NCI-H1436 (cell line): ENCODE measurements around the gene ROBO4.

Experiments
- DNase-seq: peaks from one replicate; lab custom pipeline; 2025; lab: John Stamatoyannopoulos, UW

The ROBO4 gene

DNA sequence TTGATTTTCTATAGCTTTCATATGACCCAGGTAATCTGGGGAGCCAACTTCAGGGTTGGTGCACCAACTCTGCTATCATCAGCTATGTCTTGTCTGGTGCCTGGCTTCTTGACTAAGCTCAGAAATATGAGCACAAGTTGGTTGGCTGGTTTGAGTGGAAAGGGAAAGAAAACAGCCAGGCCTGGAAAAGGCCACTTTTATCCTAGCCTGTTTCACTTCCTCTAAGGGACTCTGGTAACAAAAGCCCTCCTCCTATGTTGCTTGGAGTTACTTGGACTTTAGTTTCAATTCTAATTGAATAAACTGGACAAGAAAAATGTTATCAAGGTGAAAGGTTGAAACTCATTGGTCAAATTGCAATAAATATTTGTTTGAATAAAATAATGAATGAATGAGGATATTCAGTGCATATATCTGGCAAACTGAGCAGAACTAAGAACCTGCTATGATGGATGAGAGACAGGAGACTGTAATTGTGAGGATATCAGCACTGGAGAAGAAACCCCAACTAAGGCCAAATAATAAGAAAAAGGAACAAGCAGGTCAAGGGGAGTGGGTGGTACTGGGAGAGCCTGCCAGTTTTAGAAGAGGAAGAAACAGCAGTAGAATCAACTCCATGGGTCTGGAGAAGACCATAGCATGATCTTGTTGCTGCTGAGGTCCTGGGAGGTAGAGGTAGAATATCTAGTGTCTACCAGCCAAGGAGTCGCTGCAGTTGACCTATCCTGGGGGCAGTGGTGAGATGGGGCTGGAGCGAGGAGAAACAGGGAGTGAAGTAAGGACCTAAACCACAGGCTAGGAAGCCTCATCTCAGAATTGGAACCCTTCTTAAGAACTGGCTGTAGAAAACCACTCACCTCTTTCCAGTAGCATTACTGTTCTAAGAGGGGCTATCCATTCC lies 8.2 kb downstream of the ROBO4 start:
- DNase-seq: no peak

DNA sequence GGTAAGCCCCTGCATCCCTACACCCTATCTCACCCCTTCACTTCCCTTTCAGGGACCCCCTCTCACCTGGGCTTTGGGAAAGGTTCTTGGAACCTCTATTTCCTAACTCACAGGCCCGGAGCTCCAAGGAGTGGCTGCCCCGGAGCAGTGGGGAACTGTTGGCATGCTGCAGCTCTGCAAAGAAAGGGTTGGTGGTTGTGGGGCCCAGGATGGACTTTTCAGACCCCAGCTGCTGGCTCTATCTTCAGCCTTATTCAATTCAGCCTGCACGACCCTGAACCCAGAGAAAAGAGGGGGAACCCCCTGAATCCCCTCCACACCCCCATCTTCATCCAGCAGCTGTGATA lies 10.0 kb downstream of the ROBO4 start:
- no peak for DNase-seq

DNA sequence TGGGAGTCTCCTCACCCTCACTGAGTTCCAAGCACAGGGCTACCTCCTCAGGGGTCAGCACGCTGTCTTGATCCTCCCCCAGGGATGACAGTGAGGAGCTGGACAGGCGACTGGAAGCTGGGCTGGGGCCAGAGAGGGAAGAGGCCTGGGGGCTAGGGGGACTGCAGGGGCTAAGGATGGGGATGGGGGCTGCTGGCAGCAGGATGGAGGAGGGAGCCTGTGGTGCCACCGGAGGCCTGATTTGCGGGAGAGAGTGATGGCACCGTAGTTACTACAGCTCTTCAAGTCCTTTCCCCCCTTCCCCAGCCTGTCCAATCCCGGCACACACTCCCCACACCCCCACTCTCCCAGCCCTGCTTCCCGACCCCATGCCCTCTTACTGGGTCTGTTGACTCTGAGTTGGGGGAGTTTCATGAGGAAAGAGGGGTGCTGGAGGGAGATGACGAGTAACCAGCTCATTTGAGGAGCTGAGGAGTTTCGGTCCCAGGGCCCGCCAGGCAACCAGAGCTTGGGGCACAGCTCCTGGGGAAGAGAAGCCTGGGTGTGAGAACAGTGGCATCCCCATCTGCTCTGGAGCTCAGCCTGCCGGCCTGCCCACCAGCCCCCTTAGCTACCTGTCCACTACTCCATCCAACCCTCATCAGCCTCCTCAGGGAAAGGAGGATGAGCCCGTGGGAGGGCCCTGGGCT lies 10.5 kb downstream of the ROBO4 start:
- no peak for DNase-seq

DNA sequence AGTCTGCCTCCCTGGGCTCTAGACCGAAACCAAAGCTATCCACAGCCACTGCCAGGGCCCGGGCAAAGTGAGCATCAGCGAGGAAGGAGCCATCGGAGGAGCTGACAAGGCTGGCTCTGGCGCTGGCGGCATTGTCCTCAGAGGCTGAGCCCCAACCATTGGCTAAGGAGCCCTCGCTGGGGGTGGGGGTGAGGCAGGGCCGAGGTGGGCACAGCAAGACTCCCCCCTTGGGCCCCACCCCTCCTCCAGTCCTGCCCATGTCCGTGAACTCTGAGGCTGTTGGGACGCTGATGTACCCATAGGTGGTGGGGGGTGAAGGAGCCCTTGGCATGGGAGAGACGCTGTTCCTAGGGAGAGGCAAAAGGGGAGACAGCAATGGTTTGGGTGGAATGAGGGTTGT lies 11.2 kb downstream of the ROBO4 start:
- no peak for DNase-seq

DNA sequence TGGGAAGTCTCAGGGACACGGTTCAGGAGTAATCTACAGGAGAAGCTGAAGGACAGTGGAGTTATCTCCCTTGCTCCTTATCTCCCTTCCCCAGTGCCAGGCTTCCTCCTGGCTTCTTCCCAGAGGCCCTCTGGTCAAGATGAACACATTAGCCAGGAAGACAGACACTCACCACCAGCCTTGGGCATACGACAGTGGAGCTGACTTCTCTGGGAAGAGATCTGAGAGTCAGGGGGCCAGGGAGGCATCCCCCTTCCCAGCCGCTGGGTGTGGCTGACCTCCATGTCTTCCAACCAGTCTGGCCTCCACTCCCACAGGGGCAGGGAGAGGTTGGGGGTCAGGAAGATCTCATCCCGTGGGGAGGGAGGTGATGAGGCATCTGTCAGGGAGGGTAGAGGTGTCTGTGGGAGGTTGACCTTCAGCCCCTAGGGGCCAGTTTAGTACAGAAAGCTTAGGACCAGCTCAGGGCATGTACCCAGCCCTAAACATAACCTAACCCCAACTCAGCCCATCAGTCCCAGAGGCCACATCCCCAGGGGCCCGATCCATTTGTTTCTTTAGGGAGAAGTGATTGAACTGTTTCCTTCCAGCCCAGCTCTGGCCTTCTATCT lies 12.7 kb downstream of the ROBO4 start:
- no peak for DNase-seq

DNA sequence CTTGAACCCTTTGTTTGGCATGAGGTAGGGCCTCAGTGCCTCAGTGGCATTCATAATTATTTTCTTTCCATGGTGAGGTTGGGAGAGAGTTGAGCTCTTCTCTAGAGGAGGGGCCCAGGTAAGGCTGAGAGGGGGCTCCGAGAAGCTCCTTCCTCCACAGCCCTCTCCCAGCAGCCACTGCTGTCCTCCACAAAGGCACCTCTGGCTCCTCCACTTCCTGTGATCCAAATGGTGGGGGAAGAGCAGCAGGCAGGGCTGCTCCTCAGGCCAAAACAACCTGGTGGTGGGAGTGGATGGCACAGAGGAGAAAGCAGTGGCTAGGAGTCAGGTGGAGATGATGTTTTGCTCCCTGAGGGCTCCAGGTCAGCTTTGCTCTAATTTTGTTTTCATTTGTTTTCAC lies 13.3 kb downstream of the ROBO4 start:
- no peak for DNase-seq

DNA sequence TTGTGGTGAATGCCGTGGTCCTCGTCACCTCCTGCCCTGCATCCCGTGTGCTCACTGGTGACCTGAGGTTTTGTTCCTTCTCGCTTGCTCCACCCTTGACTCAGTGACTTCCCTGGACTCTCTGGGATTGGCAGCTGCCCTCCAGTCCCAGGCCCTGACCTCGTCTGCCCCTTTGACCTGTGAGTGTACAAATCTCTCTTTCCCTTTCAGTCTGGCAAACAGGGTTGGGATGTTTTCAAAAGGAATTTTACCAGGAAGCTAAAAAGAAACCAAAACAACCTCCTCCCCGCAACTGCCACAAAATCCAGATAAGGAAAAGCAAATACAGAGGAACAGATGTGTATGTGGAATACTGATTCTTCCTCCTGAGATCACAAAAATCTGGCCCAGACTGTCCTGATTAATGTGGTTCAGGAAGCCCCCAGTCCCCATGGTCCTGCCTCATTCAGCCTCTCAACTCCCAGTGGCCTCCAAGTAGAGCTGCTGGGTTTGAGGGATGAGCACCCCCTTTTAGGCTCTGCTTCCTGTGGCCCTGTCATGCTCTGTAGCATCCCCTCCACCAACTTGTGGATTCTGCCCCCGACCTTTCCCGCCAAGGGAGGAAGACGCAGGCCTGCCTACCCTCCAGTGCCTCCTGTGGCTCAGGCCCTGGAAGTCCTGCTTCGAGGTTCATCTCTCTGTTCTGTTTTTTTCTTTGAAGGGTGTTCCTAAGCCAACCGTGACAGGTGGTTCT lies 15.2 kb downstream of the ROBO4 start:
- DNase-seq: no peak

DNA sequence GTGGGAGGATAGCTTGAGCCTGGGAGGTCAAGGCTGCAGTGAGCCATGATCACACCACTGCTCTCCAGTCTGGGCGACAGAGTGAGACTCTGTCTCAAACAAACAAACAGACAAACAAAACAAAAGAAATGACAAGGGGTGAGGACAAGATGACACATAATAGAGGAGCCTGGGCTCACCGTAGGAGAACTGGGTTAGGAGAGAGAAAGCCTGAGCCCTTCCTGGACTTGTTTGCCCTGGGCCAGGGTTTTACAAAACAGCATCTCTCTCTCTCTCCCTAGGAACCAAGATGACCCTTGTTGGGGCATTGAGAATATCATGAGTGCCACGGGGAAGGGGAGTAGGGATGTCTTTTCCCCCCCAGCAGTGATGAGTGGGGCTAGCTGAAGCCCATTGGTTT lies 16.7 kb downstream of the ROBO4 start:
- DNase-seq: no peak

DNA sequence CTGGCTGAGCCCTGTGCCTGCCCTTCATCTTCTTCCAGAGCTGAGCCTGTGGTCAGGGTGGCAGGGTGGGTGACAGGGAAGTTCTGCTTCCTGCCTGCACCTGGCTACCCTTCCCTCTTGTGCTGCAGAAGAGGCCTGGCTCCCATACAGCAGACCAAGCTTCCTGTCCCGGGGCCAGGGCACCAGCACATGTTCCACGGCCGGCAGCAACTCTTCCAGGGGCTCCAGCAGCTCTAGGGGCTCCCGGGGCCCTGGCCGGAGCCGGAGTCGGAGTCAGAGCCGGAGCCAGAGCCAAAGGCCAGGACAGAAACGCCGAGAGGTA lies 17.4 kb downstream of the ROBO4 start:
- no peak for DNase-seq

DNA sequence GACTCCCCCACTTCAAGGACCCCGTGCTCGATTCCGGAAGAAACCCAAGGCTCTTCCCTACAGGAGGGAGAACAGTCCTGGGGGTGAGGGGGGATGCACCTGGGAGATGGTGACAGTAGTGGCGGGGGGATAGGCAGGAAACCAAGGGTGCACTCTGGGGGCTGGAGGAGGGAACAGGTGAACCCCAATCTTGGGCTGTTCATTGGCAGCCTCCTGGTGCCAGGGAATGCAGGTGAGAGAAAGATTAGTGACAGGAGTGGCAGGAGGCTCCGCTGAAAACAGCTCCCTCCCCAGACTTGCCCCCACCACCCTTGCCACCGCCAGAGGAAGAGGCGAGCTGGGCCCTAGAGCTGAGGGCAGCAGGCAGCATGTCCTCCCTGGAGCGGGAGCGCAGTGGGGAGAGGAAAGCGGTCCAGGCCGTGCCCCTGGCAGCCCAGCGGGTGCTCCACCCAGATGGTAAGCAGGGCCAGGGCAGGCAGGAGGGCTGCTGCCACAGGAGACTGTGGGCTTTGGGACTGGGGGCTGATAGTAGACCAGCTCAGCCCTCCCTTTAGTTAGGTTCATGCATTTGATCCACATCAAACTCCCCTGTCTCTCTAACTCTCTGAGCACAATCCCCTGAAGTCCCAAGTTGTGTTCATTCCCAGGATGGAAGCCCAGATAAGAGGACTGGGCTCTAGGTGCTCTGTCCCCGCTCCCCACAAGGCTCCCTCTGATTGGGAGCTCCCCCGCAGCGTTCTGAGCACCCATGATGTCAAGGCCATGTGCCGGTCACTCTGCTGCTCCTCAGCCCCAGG lies 18.0 kb downstream of the ROBO4 start:
- DNase-seq: no peak

DNA sequence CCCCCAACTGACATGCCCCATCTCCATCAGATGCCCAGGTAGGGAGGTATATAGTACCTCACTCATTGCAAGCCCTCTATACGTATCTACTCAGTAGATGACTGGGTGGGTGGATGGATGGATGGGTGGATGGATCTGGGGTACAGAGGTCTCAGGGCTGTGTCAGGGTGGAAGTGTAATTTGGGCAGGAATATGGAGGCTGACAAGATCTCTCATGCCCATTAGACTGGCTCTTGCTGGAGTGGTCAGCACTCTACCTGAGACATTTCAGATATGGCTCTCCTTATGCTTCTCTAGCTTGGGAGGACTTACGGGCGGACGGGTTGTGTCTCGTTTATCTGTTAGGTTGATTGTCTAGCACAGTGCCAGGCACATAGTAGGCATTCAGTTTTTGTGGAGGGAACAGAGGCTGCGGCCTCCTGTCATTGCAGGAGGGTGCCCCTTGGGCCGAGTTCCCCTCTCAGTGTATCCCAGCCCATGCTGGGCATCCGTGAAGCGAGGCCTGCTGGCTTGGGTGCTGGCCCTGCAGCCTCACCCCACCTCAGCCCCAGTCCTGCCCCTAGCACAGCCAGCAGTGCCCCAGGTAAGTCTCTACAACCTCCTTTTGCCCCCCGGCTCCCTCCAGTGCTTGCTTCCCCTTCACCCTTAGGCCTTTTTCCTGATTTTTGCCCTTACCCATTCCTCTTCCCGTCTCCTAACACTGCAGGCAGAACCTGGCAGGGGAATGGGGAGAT lies 18.7 kb downstream of the ROBO4 start:
- DNase-seq: no peak

DNA sequence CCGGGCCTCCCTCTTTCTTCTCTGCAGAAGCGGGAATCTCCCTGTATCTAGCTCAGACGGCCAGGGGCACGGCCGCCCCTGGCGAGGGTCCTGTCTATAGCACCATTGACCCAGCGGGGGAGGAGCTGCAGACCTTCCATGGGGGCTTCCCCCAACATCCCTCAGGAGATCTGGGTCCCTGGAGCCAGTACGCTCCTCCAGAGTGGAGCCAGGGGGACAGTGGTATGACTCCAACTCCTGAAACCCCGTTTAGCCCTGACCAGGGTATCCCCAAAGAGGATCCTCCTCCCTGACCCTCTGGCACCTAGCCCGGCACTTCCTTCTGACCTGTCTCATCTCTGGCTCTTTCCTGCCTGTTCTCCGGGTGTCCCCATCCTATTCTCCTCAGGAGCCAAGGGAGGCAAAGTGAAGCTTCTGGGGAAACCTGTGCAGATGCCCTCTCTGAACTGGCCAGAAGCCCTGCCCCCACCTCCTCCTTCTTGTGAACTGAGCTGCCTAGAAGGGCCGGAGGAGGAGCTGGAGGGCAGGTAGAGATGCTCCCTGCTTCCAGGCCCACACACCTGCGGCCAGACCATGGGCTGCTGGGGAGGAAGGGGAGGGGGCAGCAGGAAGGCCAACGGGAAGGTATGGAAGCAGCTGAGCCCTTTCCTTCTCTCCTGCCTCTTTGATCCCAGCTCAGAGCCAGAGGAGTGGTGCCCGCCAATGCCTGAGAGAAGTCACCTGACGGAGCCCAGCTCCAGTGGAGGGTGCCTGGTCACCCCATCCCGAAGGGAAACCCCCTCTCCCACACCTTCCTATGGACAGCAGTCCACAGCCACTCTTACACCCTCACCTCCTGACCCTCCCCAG lies 19.5 kb downstream of the ROBO4 start:
- no peak for DNase-seq

DNA sequence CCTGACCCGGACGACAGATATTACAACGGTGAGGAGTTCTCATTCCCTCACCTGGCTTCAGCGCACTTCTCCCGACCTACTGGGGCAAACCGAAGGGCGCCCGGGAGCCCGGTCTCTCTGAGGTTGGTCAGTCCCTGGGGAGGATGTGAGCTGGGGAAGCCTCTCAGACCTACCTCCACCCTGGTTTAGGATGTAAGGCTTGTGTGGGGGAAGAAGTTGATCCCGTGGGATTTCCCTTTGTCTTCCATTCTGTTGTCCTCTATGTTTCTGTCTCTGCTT lies 20.1 kb downstream of the ROBO4 start:
- DNase-seq: no peak

DNA sequence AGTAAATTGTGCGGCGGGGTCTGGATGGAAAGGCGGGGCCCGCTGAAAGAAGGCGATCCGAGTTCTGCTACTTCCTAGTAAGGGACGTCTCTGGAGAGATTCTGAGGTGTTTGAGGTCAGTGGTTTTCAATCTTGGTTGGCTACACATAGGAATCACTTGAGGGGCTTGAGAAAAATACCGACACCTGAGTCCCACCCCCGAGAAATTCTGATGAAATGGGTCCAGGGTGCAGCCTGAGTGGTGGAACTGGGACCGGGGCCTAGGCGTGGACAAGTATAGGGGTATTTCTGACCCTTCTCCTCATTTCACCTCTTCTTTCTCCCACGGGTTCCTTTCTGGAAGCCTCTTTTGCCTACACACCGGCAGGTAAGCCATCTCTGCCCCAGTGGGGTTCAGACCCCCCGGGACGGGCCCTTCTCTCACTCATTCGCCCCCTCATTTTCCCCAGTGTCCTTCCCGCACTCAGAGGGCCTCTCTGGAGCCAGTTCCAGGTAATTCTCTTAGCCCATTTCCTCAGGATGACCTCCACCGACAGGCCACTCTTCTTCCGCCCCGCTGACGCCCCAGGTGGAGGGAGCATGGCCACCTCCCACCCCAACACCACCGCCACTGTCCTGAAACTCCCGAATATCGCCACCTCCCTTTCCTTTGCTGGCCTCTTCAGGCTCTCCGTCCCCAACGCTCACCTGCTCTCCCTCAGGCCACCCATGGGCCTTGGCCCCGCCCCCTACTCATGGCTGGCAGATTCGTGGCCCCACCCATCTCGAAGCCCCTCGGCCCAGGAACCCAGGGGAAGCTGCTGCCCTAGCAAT lies 20.6 kb downstream of the ROBO4 start:
- DNase-seq: no peak

DNA sequence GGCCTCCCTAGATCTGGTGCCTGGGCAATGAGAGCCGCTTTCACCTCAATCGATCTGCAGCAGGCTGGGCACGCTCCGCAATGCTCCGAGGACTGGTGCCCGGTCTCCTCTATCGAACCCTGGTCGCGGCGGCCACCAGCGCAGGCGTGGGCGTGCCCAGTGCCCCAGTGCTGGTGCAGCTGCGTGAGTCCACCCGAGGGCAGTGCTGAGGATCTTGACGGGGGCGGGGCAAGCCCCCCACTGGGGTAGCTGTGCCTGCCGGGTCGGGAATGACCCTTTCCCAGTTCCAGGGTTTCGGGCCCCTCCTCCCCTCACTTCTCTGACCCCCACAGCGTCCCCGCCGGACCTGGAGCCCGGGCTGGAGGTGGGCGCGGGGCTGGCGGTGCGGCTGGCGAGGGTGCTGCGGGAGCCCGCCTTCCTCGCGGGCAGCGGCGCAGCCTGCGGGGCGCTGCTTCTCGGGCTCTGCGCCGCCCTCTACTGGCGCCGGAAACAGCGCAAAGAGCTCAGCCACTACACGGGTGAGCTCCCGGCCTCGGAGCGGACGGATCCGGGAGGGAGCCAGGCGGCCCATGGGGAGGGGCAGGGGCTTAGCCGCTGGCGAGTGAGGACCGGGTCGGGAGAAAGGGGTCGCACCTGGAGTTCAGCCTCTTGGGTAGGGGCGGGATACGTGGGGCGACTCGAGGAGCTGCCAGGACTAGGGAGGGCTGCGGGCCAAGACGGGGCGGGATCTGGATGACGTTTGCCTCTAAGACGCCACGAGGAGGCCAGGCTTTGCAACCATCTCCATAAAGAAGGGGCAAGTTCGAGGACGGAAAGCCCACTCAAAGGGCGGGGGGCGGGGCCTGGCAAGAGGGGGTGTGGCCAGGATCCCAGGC lies 21.5 kb downstream of the ROBO4 start:
- DNase-seq: peak; percentile 70

DNA sequence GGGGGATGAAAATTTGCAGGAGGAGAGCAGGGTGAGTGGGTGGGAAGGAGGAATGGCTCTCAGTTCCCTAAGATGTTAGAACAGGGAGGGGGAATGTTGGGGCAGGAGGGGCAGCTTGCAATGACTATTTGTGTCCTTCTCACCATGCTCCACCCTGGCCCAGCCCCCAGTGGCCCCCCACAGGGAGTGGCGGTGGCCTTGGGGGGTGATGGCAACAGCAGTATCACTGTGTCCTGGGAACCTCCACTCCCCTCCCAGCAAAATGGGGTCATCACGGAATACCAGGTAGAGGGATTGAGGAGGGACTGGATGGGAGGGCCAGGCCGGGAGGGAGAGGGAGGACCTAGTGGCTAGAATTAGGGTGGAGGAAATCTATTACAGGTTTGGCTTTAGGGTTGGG lies 22.3 kb downstream of the ROBO4 start:
- no peak for DNase-seq

DNA sequence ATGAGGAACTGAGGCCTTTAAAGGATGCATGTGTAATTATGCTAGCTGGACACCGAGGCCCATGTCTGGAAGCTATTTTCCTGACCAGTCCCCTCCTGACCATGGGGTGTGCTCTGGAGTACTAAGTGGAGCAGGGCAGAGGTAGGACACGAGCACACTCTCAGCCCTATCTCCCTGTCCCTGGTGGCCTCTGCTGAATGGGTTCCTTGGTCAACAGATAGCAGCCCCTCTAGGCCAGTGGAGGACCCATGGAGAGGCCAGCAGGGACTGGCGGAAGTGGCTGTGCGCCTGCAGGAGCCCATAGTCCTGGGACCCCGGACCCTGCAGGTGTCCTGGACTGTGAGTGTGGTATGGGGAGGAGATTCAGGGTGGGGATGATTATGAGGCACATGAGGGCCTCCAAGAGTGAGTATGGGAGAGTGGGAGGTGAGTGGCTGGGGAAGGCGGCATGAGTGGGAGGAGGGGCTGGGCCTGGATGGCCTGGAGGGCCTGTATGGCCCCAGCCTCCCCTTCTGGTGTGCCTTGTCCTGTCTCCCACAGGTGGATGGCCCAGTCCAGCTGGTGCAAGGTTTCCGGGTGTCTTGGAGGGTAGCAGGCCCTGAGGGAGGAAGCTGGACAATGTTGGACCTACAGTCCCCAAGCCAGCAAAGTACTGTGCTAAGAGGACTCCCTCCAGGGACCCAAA lies 23.0 kb downstream of the ROBO4 start:
- no peak for DNase-seq

DNA sequence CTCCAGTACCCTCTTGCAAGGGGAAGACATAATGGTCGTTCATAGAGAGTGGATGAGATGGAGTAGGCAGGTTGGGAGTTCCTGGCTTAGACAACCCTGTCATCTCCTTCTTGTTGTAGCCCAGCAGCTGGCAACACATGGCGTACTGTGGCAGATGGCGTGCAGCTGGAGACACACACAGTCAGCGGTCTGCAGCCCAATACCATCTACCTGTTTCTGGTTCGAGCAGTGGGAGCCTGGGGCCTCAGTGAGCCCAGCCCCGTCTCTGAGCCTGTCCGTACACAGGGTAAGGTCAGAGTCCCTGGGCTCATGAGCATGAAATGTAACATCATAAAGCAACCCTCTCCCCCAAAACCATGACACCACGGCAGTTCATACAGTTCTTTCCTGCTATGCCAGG lies 23.7 kb downstream of the ROBO4 start:
- no peak for DNase-seq
